ENCODE data around the gene MALSU1.
"Not testable (repeated sequence)": the region's sequence is repeated elsewhere in the genome, so short reads cannot be mapped to it uniquely, and the experiment has no call there.

The MALSU1 gene

GRCh38 chr7:23293500-23294073, 5.6 kb upstream of the MALSU1 start:
- no peak for TF ChIP-seq EZH2 (IDR thresholded peaks at IDR 0.05)
- no peak for TF ChIP-seq POLR2AphosphoS5 (IDR thresholded peaks at IDR 0.05; ENCODE audit: borderline replicate concordance, low read depth, low read length)
- TF ChIP-seq FOXP2 (optimal IDR thresholded peaks at IDR 0.05; ENCODE audit: control extremely low read depth, extremely low read length, insufficient read depth) = no peak
- no peak for DNase-seq (ENCODE audit: low read depth, low spot score)
- Histone ChIP-seq H3K36me3 (ENCODE audit: insufficient read depth, low read length) (no peaks in the 10 kb centered on the region), H3K27ac (no peak overlapping the region), H3K4me3 (no peak overlapping the region), H3K9me3 (ENCODE audit: low read depth, low read length) (no peaks in the 10 kb centered on the region), H3K9ac (ENCODE audit: insufficient read length) (no peak overlapping the region)

GRCh38 chr7:23294549-23295400, 4.4 kb upstream of the MALSU1 start:
- Histone ChIP-seq H3K36me3 (ENCODE audit: insufficient read depth, low read length) (no peaks in the 10 kb centered on the region), H3K27ac (no peak overlapping the region), H3K9me3 (ENCODE audit: low read depth, low read length) (no peaks in the 10 kb centered on the region), H3K9ac (ENCODE audit: insufficient read length) (no peak overlapping the region), H3K4me3 (no peak overlapping the region)
- no peak for DNase-seq (ENCODE audit: low read depth, low spot score)
- TF ChIP-seq EZH2 (IDR thresholded peaks at IDR 0.05) = no peak
- no peak for TF ChIP-seq POLR2AphosphoS5 (IDR thresholded peaks at IDR 0.05; ENCODE audit: borderline replicate concordance, low read depth, low read length)
- TF ChIP-seq FOXP2 (optimal IDR thresholded peaks at IDR 0.05; ENCODE audit: control extremely low read depth, extremely low read length, insufficient read depth) = no peak

GRCh38 chr7:23295401-23295697, 3.8 kb upstream of the MALSU1 start:
- no peaks in the 10 kb centered on the region for H3K9me3 ChIP-seq (ENCODE audit: low read depth, low read length)
- no peak for DNase-seq (ENCODE audit: low read depth, low spot score)
- no peaks in the 10 kb centered on the region for H3K36me3 ChIP-seq (ENCODE audit: insufficient read depth, low read length)
- no peak for TF ChIP-seq EZH2 (IDR thresholded peaks at IDR 0.05)
- no peak for TF ChIP-seq POLR2AphosphoS5 (IDR thresholded peaks at IDR 0.05; ENCODE audit: borderline replicate concordance, low read depth, low read length)
- no peak for TF ChIP-seq FOXP2 (optimal IDR thresholded peaks at IDR 0.05; ENCODE audit: control extremely low read depth, extremely low read length, insufficient read depth)
- H3K27ac ChIP-seq = no peak overlapping the region
- no peak overlapping the region for H3K4me3 ChIP-seq
- no peak overlapping the region for H3K9ac ChIP-seq (ENCODE audit: insufficient read length)

GRCh38 chr7:23298141-23298881, 828 bp upstream of the MALSU1 start:
- Histone ChIP-seq H3K4me3 (peak overlapping the region; percentile 92), H3K9ac (ENCODE audit: insufficient read length) (peak overlapping the region; percentile 78), H3K9me3 (ENCODE audit: low read depth, low read length) (no peaks in the 10 kb centered on the region), H3K36me3 (ENCODE audit: insufficient read depth, low read length) (peaks cover 24% of the 10 kb centered on the region), H3K27ac (peak overlapping the region; percentile 95)
- TF ChIP-seq FOXP2 (optimal IDR thresholded peaks at IDR 0.05; ENCODE audit: control extremely low read depth, extremely low read length, insufficient read depth) (no peak), EZH2 (IDR thresholded peaks at IDR 0.05) (no peak), POLR2AphosphoS5 (IDR thresholded peaks at IDR 0.05; ENCODE audit: borderline replicate concordance, low read depth, low read length) (no peak)
- no peak for DNase-seq (ENCODE audit: low read depth, low spot score)

- peak overlapping the region; percentile 8; the same call in 1 of the 2 replicates for H3K27ac ChIP-seq
Measured at GRCh38 chr7:23299770-23300300, 696 bp downstream of the MALSU1 start.

GRCh38 chr7:23306936-23307521, 7.9 kb downstream of the MALSU1 start:
- no peak for DNase-seq (ENCODE audit: low read depth, low spot score)
- Histone ChIP-seq H3K9me3 (ENCODE audit: low read depth, low read length) (no peaks in the 10 kb centered on the region), H3K36me3 (ENCODE audit: insufficient read depth, low read length) (peaks cover 98% of the 10 kb centered on the region), H3K27ac (peak overlapping the region; percentile 4; the same call in 1 of the 2 replicates), H3K9ac (ENCODE audit: insufficient read length) (no peak overlapping the region), H3K4me3 (no peak overlapping the region)
- TF ChIP-seq EZH2 (IDR thresholded peaks at IDR 0.05) (no peak), POLR2AphosphoS5 (IDR thresholded peaks at IDR 0.05; ENCODE audit: borderline replicate concordance, low read depth, low read length) (no peak), FOXP2 (optimal IDR thresholded peaks at IDR 0.05; ENCODE audit: control extremely low read depth, extremely low read length, insufficient read depth) (no peak)

More at GRCh38 chr7:23299770-23300300, 696 bp downstream of the MALSU1 start:
- Histone ChIP-seq H3K4me3 (peak overlapping the region; percentile 92), H3K9ac (ENCODE audit: insufficient read length) (peak overlapping the region; percentile 90), H3K9me3 (ENCODE audit: low read depth, low read length) (no peaks in the 10 kb centered on the region), H3K36me3 (ENCODE audit: insufficient read depth, low read length) (peaks cover 38% of the 10 kb centered on the region)
- DNase-seq (ENCODE audit: low read depth, low spot score) = no peak
- TF ChIP-seq POLR2AphosphoS5 (IDR thresholded peaks at IDR 0.05; ENCODE audit: borderline replicate concordance, low read depth, low read length) = no peak
- TF ChIP-seq FOXP2 (optimal IDR thresholded peaks at IDR 0.05; ENCODE audit: control extremely low read depth, extremely low read length, insufficient read depth) = no peak

GRCh38 chr7:23308754-23309153, 9.6 kb downstream of the MALSU1 start:
- no peak overlapping the region for H3K9ac ChIP-seq (ENCODE audit: insufficient read length)
- H3K36me3 ChIP-seq (ENCODE audit: insufficient read depth, low read length) = peaks cover 99% of the 10 kb centered on the region
- DNase-seq (ENCODE audit: low read depth, low spot score) = no peak
- no peaks in the 10 kb centered on the region for H3K9me3 ChIP-seq (ENCODE audit: low read depth, low read length)
- no peak overlapping the region for H3K4me3 ChIP-seq
- no peak overlapping the region for H3K27ac ChIP-seq
- TF ChIP-seq EZH2 (IDR thresholded peaks at IDR 0.05) = no peak
- no peak for TF ChIP-seq FOXP2 (optimal IDR thresholded peaks at IDR 0.05; ENCODE audit: control extremely low read depth, extremely low read length, insufficient read depth)
- no peak for TF ChIP-seq POLR2AphosphoS5 (IDR thresholded peaks at IDR 0.05; ENCODE audit: borderline replicate concordance, low read depth, low read length)

- not testable (repeated sequence) for H3K9me3 ChIP-seq (ENCODE audit: low read depth, low read length); DNase-seq (ENCODE audit: low read depth, low spot score); H3K4me3 ChIP-seq; H3K9ac ChIP-seq (ENCODE audit: insufficient read length)
- peaks cover 93% of the 10 kb centered on the region for H3K36me3 ChIP-seq (ENCODE audit: insufficient read depth, low read length)
- 0 out of 2 replicates have a peak overlapping the region, but pooled peaks have one; percentile 10 for H3K27ac ChIP-seq
Measured at GRCh38 chr7:23312141-23312540, 13.0 kb downstream of the MALSU1 start.

Measured in SK-N-MC (cell line).